ENCODE data around the gene PRDM12. TPM values are rescaled to one million over a fixed set of nuclear protein-coding genes. Genes with fewer than 3 reads are reported as not detected.
"Not testable (repeated sequence)": the region's sequence is repeated elsewhere in the genome, so short reads cannot be mapped to it uniquely, and the experiment has no call there.

PRDM12 gene
- total and polyA plus RNA-seq, 2 donors, result not detected

GRCh38 chr9:130681769-130682420, 17.5 kb downstream of the PRDM12 start:
- 2% methylated on average over 45 of the region's 45 CpGs for WGBS
- Histone ChIP-seq H3K4me1 (ENCODE audit: insufficient read depth) (no peaks in the 10 kb centered on the region), H3K27ac (ENCODE audit: low read depth) (no peak overlapping the region), H3K4me3 (ENCODE audit: low read depth, low read length) (peak overlapping the region; percentile 52), H3K36me3 (ENCODE audit: insufficient read depth) (no peaks in the 10 kb centered on the region)
- DNase-seq (ENCODE audit: extremely low spot score), result no peak

- WGBS, result 4% methylated on average over 22 of the region's 22 CpGs
- no peak overlapping the region for H3K27ac ChIP-seq (ENCODE audit: low read depth)
- H3K36me3 ChIP-seq (ENCODE audit: insufficient read depth), result no peaks in the 10 kb centered on the region
- no peak overlapping the region for H3K4me3 ChIP-seq (ENCODE audit: low read depth, low read length)
- no peak for DNase-seq (ENCODE audit: extremely low spot score)
- H3K4me1 ChIP-seq (ENCODE audit: insufficient read depth), result no peaks in the 10 kb centered on the region
Observed at GRCh38 chr9:130682421-130683121, 18.2 kb downstream of the PRDM12 start.

GRCh38 chr9:130685104-130685503, 20.7 kb downstream of the PRDM12 start:
- no peaks in the 10 kb centered on the region for H3K36me3 ChIP-seq (ENCODE audit: insufficient read depth)
- H3K4me3 ChIP-seq (ENCODE audit: low read depth, low read length), result no peak overlapping the region
- no peaks in the 10 kb centered on the region for H3K4me1 ChIP-seq (ENCODE audit: insufficient read depth)
- H3K27ac ChIP-seq (ENCODE audit: low read depth), result no peak overlapping the region
- DNase-seq (ENCODE audit: extremely low spot score), result no peak

DNA sequence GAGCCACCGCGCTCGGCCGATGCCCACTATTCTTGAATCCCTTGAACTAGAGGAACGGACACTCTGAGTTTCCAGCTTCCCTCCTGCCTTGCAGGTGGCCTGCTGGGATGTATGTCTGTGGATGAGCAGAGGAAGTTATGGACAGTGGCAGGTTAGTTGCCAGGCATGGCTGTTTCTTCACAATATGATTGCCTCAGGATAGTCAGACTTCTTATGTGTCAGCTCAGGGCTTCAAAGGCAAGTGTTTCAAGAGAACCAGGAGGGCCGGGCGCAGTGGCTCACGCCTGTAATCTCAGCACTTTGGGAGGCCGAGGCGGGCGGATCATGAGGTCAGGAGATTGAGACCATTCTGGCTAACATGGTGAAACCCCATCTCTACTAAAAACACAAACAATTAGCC, 21.6 kb downstream of the PRDM12 start:
- H3K27ac ChIP-seq (ENCODE audit: low read depth); DNase-seq (ENCODE audit: extremely low spot score); H3K36me3 ChIP-seq (ENCODE audit: insufficient read depth); H3K4me1 ChIP-seq (ENCODE audit: insufficient read depth); H3K4me3 ChIP-seq (ENCODE audit: low read depth, low read length): not testable (repeated sequence)
- 90% methylated on average over 11 of the region's 11 CpGs for WGBS

DNA sequence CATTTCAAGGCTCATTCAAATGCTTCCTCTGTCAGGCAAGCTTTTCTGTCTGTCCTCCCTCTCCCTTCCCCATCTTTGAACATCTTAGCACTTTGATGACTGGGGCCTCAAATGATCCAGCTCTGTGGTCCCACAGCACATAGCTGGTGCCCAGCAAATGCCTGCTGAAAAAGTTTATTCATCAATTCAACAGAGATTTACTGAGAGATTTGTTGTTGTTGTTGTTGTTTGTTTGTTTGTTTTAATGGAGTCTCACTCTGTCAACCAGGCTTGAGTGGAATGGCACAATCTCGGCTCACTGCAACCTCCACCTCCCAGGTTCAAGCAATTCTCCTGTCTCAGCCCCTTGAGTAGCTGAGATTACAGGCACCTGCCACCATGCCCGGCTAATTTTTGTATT, 23.2 kb downstream of the PRDM12 start:
- no peak overlapping the region for H3K27ac ChIP-seq (ENCODE audit: low read depth)
- DNase-seq (ENCODE audit: extremely low spot score), result no peak
- H3K4me3 ChIP-seq (ENCODE audit: low read depth, low read length), result no peak overlapping the region
- 85% methylated on average over 2 of the region's 2 CpGs for WGBS
- no peaks in the 10 kb centered on the region for H3K4me1 ChIP-seq (ENCODE audit: insufficient read depth)
- no peaks in the 10 kb centered on the region for H3K36me3 ChIP-seq (ENCODE audit: insufficient read depth)

GRCh38 chr9:130688072-130688471, 23.7 kb downstream of the PRDM12 start:
- no peaks in the 10 kb centered on the region for H3K4me1 ChIP-seq (ENCODE audit: insufficient read depth)
- H3K36me3 ChIP-seq (ENCODE audit: insufficient read depth), result no peaks in the 10 kb centered on the region
- H3K4me3 ChIP-seq (ENCODE audit: low read depth, low read length), result no peak overlapping the region
- no peak overlapping the region for H3K27ac ChIP-seq (ENCODE audit: low read depth)
- no peak for DNase-seq (ENCODE audit: extremely low spot score)
- WGBS, result 83% methylated on average over 5 of the region's 5 CpGs

DNA sequence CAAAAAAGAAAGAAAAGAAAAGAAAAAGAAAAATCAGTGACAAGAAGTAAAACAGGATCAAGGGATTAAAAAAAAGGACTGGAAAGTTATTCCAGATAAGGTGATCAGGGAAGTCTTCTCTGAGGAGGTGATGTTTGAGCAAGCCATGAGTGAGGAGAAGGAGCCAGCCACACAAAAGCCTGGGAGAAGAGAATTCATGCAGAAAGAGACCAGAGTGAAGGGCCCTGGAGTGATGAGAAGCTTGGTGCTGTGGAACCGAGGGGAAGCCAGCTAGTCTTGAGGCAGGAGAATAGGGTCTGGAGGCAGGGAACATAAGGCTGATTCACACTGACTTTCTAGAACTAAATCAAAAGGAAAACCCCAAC, 25.2 kb downstream of the PRDM12 start:
- Histone ChIP-seq H3K4me3 (ENCODE audit: low read depth, low read length) (no peak overlapping the region), H3K36me3 (ENCODE audit: insufficient read depth) (no peaks in the 10 kb centered on the region), H3K4me1 (ENCODE audit: insufficient read depth) (no peaks in the 10 kb centered on the region), H3K27ac (ENCODE audit: low read depth) (no peak overlapping the region)
- DNase-seq (ENCODE audit: extremely low spot score), result no peak
- WGBS, result 33% methylated on average over 1 of the region's 1 CpG

DNA sequence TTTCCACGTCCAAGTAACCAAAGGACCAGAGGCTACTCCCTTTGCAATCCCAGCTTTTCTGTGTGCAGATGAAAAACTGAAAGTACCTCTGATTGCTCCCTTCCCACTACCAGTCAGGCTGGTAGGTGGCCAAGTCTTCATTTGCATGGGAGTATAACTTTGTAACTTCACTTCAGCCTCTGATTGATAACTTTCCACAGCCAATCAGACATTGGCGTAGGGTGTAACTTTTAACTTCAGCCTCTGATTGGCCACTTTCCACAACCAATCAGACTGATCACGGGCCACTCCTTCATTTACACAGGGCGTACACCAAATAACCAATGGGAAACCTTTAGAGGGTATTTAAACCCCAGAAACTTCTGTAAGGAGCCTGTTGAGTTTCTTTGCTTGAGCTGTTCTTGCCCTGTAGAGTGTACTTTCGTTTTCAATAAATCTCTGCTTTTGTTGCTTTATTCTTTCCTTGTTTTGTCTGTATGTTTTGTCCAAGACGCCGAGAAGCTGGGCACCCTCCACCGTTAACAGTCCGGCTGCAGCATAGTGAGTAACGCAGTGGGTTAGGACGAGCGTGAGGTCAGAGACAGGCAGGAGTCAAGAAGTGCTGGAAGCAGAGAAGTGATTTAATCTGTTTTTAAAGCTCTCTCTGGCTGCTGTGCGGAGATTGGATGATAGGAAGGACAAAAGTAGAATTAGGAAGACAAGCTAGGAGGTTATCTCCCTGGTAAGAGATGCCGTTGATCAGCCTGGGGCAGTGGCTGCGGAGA, 25.7 kb downstream of the PRDM12 start:
- H3K4me1 ChIP-seq (ENCODE audit: insufficient read depth), result no peaks in the 10 kb centered on the region
- peak overlapping the region; percentile 31 for H3K27ac ChIP-seq (ENCODE audit: low read depth)
- peak; percentile 89 for DNase-seq (ENCODE audit: extremely low spot score)
- 38% methylated on average over 15 of the region's 15 CpGs for WGBS
- H3K4me3 ChIP-seq (ENCODE audit: low read depth, low read length), result peak overlapping the region; percentile 18
- H3K36me3 ChIP-seq (ENCODE audit: insufficient read depth), result no peaks in the 10 kb centered on the region

DNA sequence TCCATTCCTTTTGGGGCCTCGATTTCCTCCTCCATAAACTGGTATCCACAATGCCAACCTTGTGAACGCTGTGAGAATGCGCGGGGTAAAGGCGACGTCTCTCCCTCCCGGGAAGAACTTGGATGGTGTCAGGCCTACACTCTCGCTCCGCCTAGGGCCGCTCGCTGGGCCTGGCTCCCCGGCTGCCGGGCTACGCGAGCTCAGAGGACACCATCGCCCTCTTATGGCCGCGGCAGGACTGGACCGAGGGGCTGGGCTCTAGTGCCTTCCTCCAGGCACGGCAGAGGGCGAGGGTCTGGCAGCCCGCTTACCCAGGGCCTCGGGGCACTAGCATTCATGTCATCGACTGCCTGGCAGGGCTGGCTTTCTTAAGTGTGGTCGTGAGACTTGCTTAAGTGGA, 27.9 kb downstream of the PRDM12 start:
- Histone ChIP-seq H3K36me3 (ENCODE audit: insufficient read depth) (peaks cover 2% of the 10 kb centered on the region), H3K27ac (ENCODE audit: low read depth) (no peak overlapping the region), H3K4me1 (ENCODE audit: insufficient read depth) (no peaks in the 10 kb centered on the region), H3K4me3 (ENCODE audit: low read depth, low read length) (no peak overlapping the region)
- WGBS, result 37% methylated on average over 25 of the region's 25 CpGs
- DNase-seq (ENCODE audit: extremely low spot score), result no peak

DNA sequence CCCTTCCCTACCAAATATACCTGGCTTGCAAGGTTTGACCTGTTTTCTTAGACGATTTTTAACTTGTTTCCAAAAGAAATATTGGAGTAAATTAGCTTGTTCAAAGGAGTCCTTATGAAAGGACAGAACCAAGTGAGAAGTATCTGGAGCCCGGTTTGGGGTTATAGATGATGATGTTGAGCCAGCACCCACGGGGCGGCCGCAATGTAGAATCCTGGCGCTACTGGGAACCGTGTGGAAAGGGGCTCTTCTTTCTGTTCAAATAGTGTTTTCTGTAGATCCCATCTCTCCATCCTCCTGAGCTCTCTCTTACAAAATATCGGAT, 28.7 kb downstream of the PRDM12 start:
- no peak overlapping the region for H3K27ac ChIP-seq (ENCODE audit: low read depth)
- peaks cover 2% of the 10 kb centered on the region for H3K36me3 ChIP-seq (ENCODE audit: insufficient read depth)
- no peaks in the 10 kb centered on the region for H3K4me1 ChIP-seq (ENCODE audit: insufficient read depth)
- 4% methylated on average over 8 of the region's 8 CpGs for WGBS
- H3K4me3 ChIP-seq (ENCODE audit: low read depth, low read length), result peak overlapping the region; percentile 28
- DNase-seq (ENCODE audit: extremely low spot score), result no peak

- WGBS, result under 1% methylated on average over 40 of the region's 40 CpGs
- H3K4me3 ChIP-seq (ENCODE audit: low read depth, low read length), result peak within 1 kb of the TSS; percentile 65
- peaks cover 2% of the 10 kb centered on the region for H3K36me3 ChIP-seq (ENCODE audit: insufficient read depth)
- no peaks in the 10 kb centered on the region for H3K4me1 ChIP-seq (ENCODE audit: insufficient read depth)
- peak within 1 kb of the TSS; percentile 65 for H3K27ac ChIP-seq (ENCODE audit: low read depth)
- DNase-seq (ENCODE audit: extremely low spot score), result peak; percentile 96
Observed at GRCh38 chr9:130693426-130694191, 29.2 kb downstream of the PRDM12 start, which contains the start of gene EXOSC2. TSS of gene EXOSC2 (plus strand) at chr9:130693780. CDS start at chr9:130693792, 12 bp downstream.

DNA sequence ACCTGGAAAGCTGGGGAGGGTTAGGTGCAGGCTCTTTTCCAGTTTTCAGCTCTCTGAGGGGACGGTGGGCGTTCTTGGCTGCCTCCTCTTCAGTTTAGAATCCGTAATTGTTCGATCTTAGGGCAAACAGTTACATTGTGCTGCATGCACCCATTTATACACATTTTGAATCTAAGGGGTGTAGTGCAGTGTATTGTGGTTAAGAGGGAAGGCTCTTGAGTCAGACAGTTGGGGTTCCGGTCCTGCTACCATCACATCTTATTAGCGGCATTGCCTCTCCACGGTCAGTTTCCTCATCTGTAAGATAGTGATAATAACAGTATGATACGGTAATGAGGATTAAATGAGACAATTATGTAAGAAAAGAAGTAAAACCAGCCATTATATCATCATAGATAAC, 29.8 kb downstream of the PRDM12 start:
- Histone ChIP-seq H3K36me3 (ENCODE audit: insufficient read depth) (peaks cover 2% of the 10 kb centered on the region), H3K4me1 (ENCODE audit: insufficient read depth) (no peaks in the 10 kb centered on the region), H3K4me3 (ENCODE audit: low read depth, low read length) (peak overlapping the region; percentile 65), H3K27ac (ENCODE audit: low read depth) (no peak overlapping the region)
- 1% methylated on average over 8 of the region's 8 CpGs for WGBS
- DNase-seq (ENCODE audit: extremely low spot score), result no peak

DNA sequence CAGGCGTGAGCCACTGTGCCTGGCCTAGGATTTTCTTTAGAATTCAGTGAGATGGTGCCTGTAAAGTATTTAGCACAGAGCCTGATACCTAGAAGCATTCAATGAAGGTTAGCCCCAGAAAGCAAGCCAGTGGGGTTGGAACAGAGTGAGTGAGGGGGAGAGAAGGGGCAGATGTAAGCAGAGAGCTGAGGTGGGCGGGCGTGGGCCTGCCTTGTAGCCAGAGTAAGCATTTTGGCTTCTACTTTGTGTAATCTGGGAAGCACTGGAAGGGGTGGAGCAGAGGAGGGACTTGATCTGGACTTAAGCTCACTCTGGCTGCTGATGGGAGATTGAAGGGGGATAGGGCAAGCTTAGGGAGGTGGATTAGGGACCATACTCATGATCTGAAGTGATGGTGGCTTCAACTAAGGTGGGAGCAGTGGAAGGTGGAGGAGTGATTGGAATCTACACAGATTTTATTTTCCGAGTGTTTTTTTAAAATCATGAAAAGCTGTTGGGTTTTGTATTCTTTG, 31.8 kb downstream of the PRDM12 start:
- WGBS, result 88% methylated on average over 4 of the region's 4 CpGs
- no peaks in the 10 kb centered on the region for H3K4me1 ChIP-seq (ENCODE audit: insufficient read depth)
- no peak overlapping the region for H3K4me3 ChIP-seq (ENCODE audit: low read depth, low read length)
- DNase-seq (ENCODE audit: extremely low spot score), result no peak
- no peak overlapping the region for H3K27ac ChIP-seq (ENCODE audit: low read depth)
- peaks cover 2% of the 10 kb centered on the region for H3K36me3 ChIP-seq (ENCODE audit: insufficient read depth)
